SU-DHL-6 (cell line): ENCODE measurements around the gene KCNK16.

Experiments
- EZH2phosphoT487 ChIP-seq: fragments of 200-600 bp; sonication (generic), shearing (Covaris generic); conservative IDR thresholded peaks from 2 replicates; pipeline ENCODE4 v1.6.1; 2018; ENCODE audit warnings: mild to moderate bottlenecking, antibody characterized with exemption, low read length, moderate library complexity, mixed read lengths
- TF ChIP-seq, protein P1 (sequence below): fragments of 200-600 bp; sonication (generic); IDR thresholded peaks from one replicate; pipeline ENCODE4 v1.5.1; 2017; ENCODE audit warnings: antibody characterized with exemption, mild to moderate bottlenecking, low read length, moderate library complexity; ENCODE audit not compliant: insufficient read depth, poor library complexity, severe bottlenecking

DNA sequence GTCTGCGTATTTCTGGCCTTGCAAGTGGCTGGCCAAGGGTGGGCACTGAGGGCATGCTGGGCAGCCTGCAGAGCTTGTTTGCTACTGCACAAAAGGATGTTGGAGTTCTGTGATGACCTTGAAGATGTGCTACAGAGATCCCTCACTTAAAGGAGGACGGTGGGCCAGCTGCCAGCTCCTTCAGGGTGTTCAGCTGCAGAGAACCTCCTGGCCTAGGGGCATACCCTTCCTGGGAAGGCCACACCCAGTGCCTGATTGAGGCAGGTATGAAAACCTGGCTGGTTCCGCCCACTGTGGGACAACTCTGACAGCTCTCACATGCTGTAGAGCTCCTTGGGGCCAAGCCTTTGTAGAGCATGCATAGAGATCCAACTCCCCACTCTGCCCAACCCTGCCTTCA is 5.2 kb downstream of the KCNK16 start:
- TF ChIP-seq, protein P1, sequence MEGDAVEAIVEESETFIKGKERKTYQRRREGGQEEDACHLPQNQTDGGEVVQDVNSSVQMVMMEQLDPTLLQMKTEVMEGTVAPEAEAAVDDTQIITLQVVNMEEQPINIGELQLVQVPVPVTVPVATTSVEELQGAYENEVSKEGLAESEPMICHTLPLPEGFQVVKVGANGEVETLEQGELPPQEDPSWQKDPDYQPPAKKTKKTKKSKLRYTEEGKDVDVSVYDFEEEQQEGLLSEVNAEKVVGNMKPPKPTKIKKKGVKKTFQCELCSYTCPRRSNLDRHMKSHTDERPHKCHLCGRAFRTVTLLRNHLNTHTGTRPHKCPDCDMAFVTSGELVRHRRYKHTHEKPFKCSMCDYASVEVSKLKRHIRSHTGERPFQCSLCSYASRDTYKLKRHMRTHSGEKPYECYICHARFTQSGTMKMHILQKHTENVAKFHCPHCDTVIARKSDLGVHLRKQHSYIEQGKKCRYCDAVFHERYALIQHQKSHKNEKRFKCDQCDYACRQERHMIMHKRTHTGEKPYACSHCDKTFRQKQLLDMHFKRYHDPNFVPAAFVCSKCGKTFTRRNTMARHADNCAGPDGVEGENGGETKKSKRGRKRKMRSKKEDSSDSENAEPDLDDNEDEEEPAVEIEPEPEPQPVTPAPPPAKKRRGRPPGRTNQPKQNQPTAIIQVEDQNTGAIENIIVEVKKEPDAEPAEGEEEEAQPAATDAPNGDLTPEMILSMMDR: no peak
- TF ChIP-seq EZH2phosphoT487: no peak
